HepG2 (cell line): Measurements from ENCODE around the gene APOA1. TPM values are rescaled to one million over a fixed set of nuclear protein-coding genes. Genes with fewer than 3 reads are reported as not detected.

ENCODE experiments used
- FOSL2 ChIP-seq: sonication (generic); formaldehyde crosslinking; IDR thresholded peaks from 2 replicates; pipeline ENCODE4 v1.4.0; 2020; ENCODE audit warnings: missing genetic modification reagents
- KDM6A ChIP-seq: IDR thresholded peaks from 2 replicates; pipeline ENCODE4 v1.6.1; 2016; ENCODE audit warnings: low read depth
- MBD4 ChIP-seq: IDR thresholded peaks from 2 replicates; pipeline ENCODE4 v1.6.1; 2012; ENCODE audit warnings: low read length, inconsistent platforms, borderline replicate concordance
- MEF2D ChIP-seq: sonication (generic); formaldehyde crosslinking; IDR thresholded peaks from 2 replicates; pipeline ENCODE4 v1.5.1; 2020; ENCODE audit warnings: mild to moderate bottlenecking, missing genetic modification reagents
- NFE2L2 ChIP-seq: fragments of 150-350 bp; IDR thresholded peaks from 2 replicates; pipeline ENCODE4 v1.6.1; 2014; ENCODE audit warnings: low read length
- REL ChIP-seq: sonication (generic); formaldehyde crosslinking; conservative IDR thresholded peaks from 2 replicates; pipeline ENCODE4 v1.8.0; 2022; ENCODE audit warnings: mild to moderate bottlenecking, missing genetic modification reagents, moderate library complexity
- SALL2 ChIP-seq: sonication (generic); formaldehyde crosslinking; IDR thresholded peaks from 2 replicates; pipeline ENCODE4 v1.8.1; 2023; ENCODE audit warnings: mild to moderate bottlenecking, missing genetic modification reagents, inconsistent platforms
- SAP130 ChIP-seq: IDR thresholded peaks from 2 replicates; pipeline ENCODE4 v1.6.1; 2016; ENCODE audit warnings: low read depth
- SKI ChIP-seq: fragments of 450-650 bp; IDR thresholded peaks from one replicate; pipeline ENCODE4 v1.6.1; 2018; ENCODE audit warnings: mild to moderate bottlenecking; ENCODE audit not compliant: partially characterized antibody
- TOPORS ChIP-seq: sonication (generic); formaldehyde crosslinking; IDR thresholded peaks from 2 replicates; pipeline ENCODE4 v1.8.0; 2023; ENCODE audit warnings: mild to moderate bottlenecking, missing genetic modification reagents
- UBTF ChIP-seq: sonication (generic); formaldehyde crosslinking; IDR thresholded peaks from 2 replicates; pipeline ENCODE4 v1.4.0; 2020; ENCODE audit warnings: mild to moderate bottlenecking, missing genetic modification reagents
- ZFP91 ChIP-seq: sonication (generic); formaldehyde crosslinking; IDR thresholded peaks from 2 replicates; pipeline ENCODE4 v1.9.0; 2022; ENCODE audit warnings: missing genetic modification reagents, mild to moderate bottlenecking, borderline replicate concordance
- ZHX2 ChIP-seq, 2 experiments: sonication (generic) in 1 of 2; formaldehyde crosslinking in 1 of 2; IDR thresholded peaks; 2 replicates each; pipeline versions ENCODE4 v1.6.1 to v1.9.0; 2014 to 2022; ENCODE audit warnings: antibody characterized with exemption in 1 of 2, borderline replicate concordance in 1 of 2, inconsistent platforms in 1 of 2, low read depth in 1 of 2, missing genetic modification reagents in 1 of 2
- ZNF232 ChIP-seq: sonication (generic); formaldehyde crosslinking; IDR thresholded peaks from 2 replicates; pipeline ENCODE4 v1.4.0; 2020; ENCODE audit warnings: missing genetic modification reagents, borderline replicate concordance
- ZNF256 ChIP-seq: sonication (generic); formaldehyde crosslinking; conservative IDR thresholded peaks from 2 replicates; pipeline ENCODE4 v1.4.0; 2020; ENCODE audit warnings: missing genetic modification reagents
- ZNF510 ChIP-seq: sonication (generic); formaldehyde crosslinking; IDR thresholded peaks from 2 replicates; pipeline ENCODE4 v1.4.0; 2020; ENCODE audit warnings: low read depth, mild to moderate bottlenecking, missing genetic modification reagents
- ZNF580 ChIP-seq: IDR thresholded peaks from 2 replicates; pipeline ENCODE4 v1.6.1; 2016; ENCODE audit warnings: low read depth, borderline replicate concordance
- polyA plus RNA-seq, 8 experiments: library from polyadenylated mRNA; depleted of rRNA in 3 of 8; stranded (reverse) in 7 of 8; unstranded in 1 of 8; fragments of >200 nt; fragmentation: Illumina TruSeq in 4 of 8; extraction: Trizol in 4 of 8; gene quantifications; 2 replicates each; pipeline versions ENCODE4 v1.2.1 to v1.2.3, GENCODE V29; 2011 to 2016; ENCODE audit warnings: low read depth in 4 of 8, missing spikeins in 1 of 8, mixed read lengths in 1 of 8; ENCODE audit not compliant: insufficient read depth in 1 of 8
- total RNA-seq, 5 experiments: library from RNA; depleted of rRNA; stranded (reverse); fragments of >200 nt; fragmentation: Illumina TruSeq; extraction: Trizol; gene quantifications; 2 replicates each; pipeline ENCODE4 v1.2.3, GENCODE V29; 2016; ENCODE audit warnings: low read depth in 1 of 5

Gene APOA1
- total and polyA plus RNA-seq, 2 of the 13 experiments (the other 11 are each of a cell fraction or from before 2014, with no cell fraction given), result 1,973 to 5,485 TPM

- TF ChIP-seq ZFP91 (CRISPR knock-in tag) (peak; percentile 24; the same call in 1 of the 2 replicates), SALL2 (no peak), KDM6A (CRISPR knock-in tag) (0 out of 2 replicates have a peak, but pooled peaks have one; percentile 55), ZNF510 (CRISPR knock-in tag) (no peak; the same call in 1 of the 2 replicates), MEF2D (CRISPR knock-in tag) (peak; percentile 36; the same call in 1 of the 2 replicates), ZNF580 (CRISPR knock-in tag) (no peak), ZNF256 (no peak), NFE2L2 (no peak), SAP130 (CRISPR knock-in tag) (0 out of 2 replicates have a peak, but pooled peaks have one; percentile 23), MBD4 (no peak), REL (CRISPR knock-in tag) (peak; percentile 73; the same call in 1 of the 2 replicates), TOPORS (CRISPR knock-in tag) (no peak), UBTF (peak; percentile 4; the same call in 1 of the 2 replicates), ZNF232 (no peak), SKI (peak; percentile 28), FOSL2 (CRISPR knock-in tag) (peak; percentile 85), ZHX2 (IDR thresholded peaks at IDR 0.05; ENCODE audit: low read depth) (no peak), ZHX2 (CRISPR knock-in tag; IDR thresholded peaks at IDR 0.05; ENCODE audit: borderline replicate concordance) (no peak)
Measured at GRCh38 chr11:116825854-116826750, 11.3 kb downstream of the APOA1 start (continued).
